GM12878 (cell line): ENCODE data around the gene IRF2. TPM values are rescaled to one million over a fixed set of nuclear protein-coding genes. Genes with fewer than 3 reads are reported as not detected.
A peak's percentile ranks its signal among the peaks of the same experiment; 100 is the strongest.

Experiments used
- ATAC-seq: fragments of 200-7000 bp; cut with Tn5 transposase; 3 replicates; pipeline ENCODE4 v1.9.1; 2020; ENCODE audit warnings: mild to moderate bottlenecking, moderate library complexity
- BruUV-seq: library from RNA; stranded (reverse); fragments of 400-500 nt; replicated peaks from 2 replicates; lab custom pipeline; 2021; lab: Mats Ljungman, UMichigan
- CTCF ChIA-PET: fragments of 300-600 bp; sonication (Branson Sonifier 250); formaldehyde crosslinking; extraction: SDS; loops from one replicate; lab custom pipeline; 2021; ENCODE audit warnings: inconsistent platforms; lab: Yijun Ruan, JAX
- POLR2A ChIA-PET: fragments of 350-600 bp; formaldehyde crosslinking; extraction: SDS; loops from one replicate; lab custom pipeline; 2021; ENCODE audit warnings: inconsistent platforms; lab: Charles Lee
- RAD21 ChIA-PET: fragments of 300-600 bp; sonication (Branson Sonifier 250); formaldehyde crosslinking; loops from one replicate; lab custom pipeline; 2023; ENCODE audit warnings: antibody characterized with exemption; ENCODE audit not compliant: unreplicated experiment; lab: Charles Lee
- SMC1A ChIA-PET: fragments of 300-600 bp; sonication (Branson Sonifier 250); formaldehyde crosslinking; loops from one replicate; lab custom pipeline; 2023; ENCODE audit not compliant: unreplicated experiment, uncharacterized antibody; lab: Charles Lee
- DNase-seq: peaks from one replicate; pipeline ENCODE4 v3.0.0-alpha.2; 2011; ENCODE audit warnings: low read depth, low spot score
- FAIRE-seq: peaks from 3 replicates; lab custom pipeline; 2011; peaks lifted over from hg19 to GRCh38; lab: Jason Lieb, UNC
- H2AFZ ChIP-seq: 2 replicates; pipeline ENCODE4 v1.6.0; 2011; ENCODE audit warnings: low read depth, low read length, control low read depth; ENCODE audit not compliant: control insufficient read depth
- H3K27ac ChIP-seq: 2 replicates; pipeline ENCODE4 v1.5.1; 2011; ENCODE audit warnings: control low read depth; ENCODE audit not compliant: control insufficient read depth, insufficient read depth
- H3K27me3 ChIP-seq, 2 experiments: replicated peaks in 1 of 2; 2 replicates each; pipeline versions ENCODE4 v1.6.0 to v1.6.1; 2011; ENCODE audit warnings: low read length in 1 of 2; ENCODE audit not compliant: control insufficient read depth in 2 of 2, insufficient read depth in 2 of 2
- H3K36me3 ChIP-seq, 2 experiments: 2 replicates each; pipeline ENCODE4 v1.5.1; 2011; ENCODE audit warnings: low read length in 1 of 2; ENCODE audit not compliant: control insufficient read depth in 2 of 2, insufficient read depth in 2 of 2
- H3K4me1 ChIP-seq: 2 replicates; pipeline ENCODE4 v1.6.1; 2011; ENCODE audit warnings: mild to moderate bottlenecking, low read length, moderate library complexity, mixed read lengths; ENCODE audit not compliant: control insufficient read depth, insufficient read depth
- H3K4me2 ChIP-seq: 2 replicates; pipeline ENCODE4 v1.6.0; 2011; ENCODE audit warnings: control low read depth; ENCODE audit not compliant: control insufficient read depth, insufficient read depth
- H3K4me3 ChIP-seq: fragments of 200-600 bp; sonication (generic); 2 replicates; pipeline ENCODE4 v1.5.1; 2016
- H3K79me2 ChIP-seq: 2 replicates; pipeline ENCODE4 v1.6.0; 2011; ENCODE audit warnings: low read length; ENCODE audit not compliant: control insufficient read depth, insufficient read depth
- H3K9ac ChIP-seq: 2 replicates; pipeline ENCODE4 v1.8.0; 2011; ENCODE audit warnings: low read length, control low read depth, mixed read lengths; ENCODE audit not compliant: control insufficient read depth, insufficient read depth
- H3K9me3 ChIP-seq: replicated peaks from 3 replicates; pipeline ENCODE4 v1.5.1; 2011; ENCODE audit warnings: mild to moderate bottlenecking, low read length; ENCODE audit not compliant: control insufficient read depth, insufficient read depth
- H4K20me1 ChIP-seq: 2 replicates; pipeline ENCODE4 v1.6.0; 2011; ENCODE audit not compliant: control insufficient read depth, insufficient read depth
- CBFB ChIP-seq: IDR thresholded peaks from 2 replicates; pipeline ENCODE4 v1.6.1; 2016; ENCODE audit warnings: antibody characterized with exemption, low read depth
- GATAD2B ChIP-seq: fragments of 450-650 bp; conservative IDR thresholded peaks from 2 replicates; pipeline ENCODE4 v1.6.1; 2017; ENCODE audit warnings: low read depth, mild to moderate bottlenecking, moderate library complexity
- IRF5 ChIP-seq: fragments of 450-650 bp; IDR thresholded peaks from 2 replicates; pipeline ENCODE4 v1.6.1; 2017; ENCODE audit warnings: borderline replicate concordance
- PBX3 ChIP-seq: IDR thresholded peaks from 2 replicates; pipeline ENCODE4 v1.6.1; 2011; ENCODE audit warnings: mild to moderate bottlenecking, low read depth, low read length, moderate library complexity; ENCODE audit not compliant: insufficient replicate concordance
- POU2F2 ChIP-seq: IDR thresholded peaks from 3 replicates; pipeline ENCODE4 v1.6.1; 2011; ENCODE audit warnings: low read depth, mild to moderate bottlenecking, low read length, borderline replicate concordance
- RAD51 ChIP-seq: fragments of 450-650 bp; IDR thresholded peaks from 2 replicates; pipeline ENCODE4 v1.6.1; 2016; ENCODE audit warnings: moderate library complexity, mild to moderate bottlenecking, inconsistent platforms
- ZNF217 ChIP-seq: fragments of 450-650 bp; IDR thresholded peaks from 2 replicates; pipeline ENCODE4 v1.6.1; 2017; ENCODE audit warnings: antibody characterized with exemption, mild to moderate bottlenecking
- ZNF384 ChIP-seq: IDR thresholded peaks from 2 replicates; pipeline ENCODE4 v1.6.1; 2012; ENCODE audit warnings: low read depth, mild to moderate bottlenecking, low read length, improper control_type of control experiment, borderline replicate concordance
- WGBS: methylation state at CpG from one replicate; pipeline ENCODE4 v1.1.6; 2016; ENCODE audit warnings: low lambda C conversion rate; ENCODE audit not compliant: insufficient replicate concordance, insufficient coverage; ENCODE audit errors: missing lambda C conversion rate; 5-methylcytosine and 5-hydroxymethylcytosine counted together
- in situ Hi-C: fragments of 300-500 bp; cut with MboI; formaldehyde crosslinking; loops from 9 replicates; pipeline ENCODE4 v1.14.3; 2018; ENCODE audit warnings: mixed read lengths
- intact Hi-C: fragments of 100-400 bp; cut with micrococcal nuclease; formaldehyde crosslinking; loops from one replicate; pipeline ENCODE4 v1.14.2; 2022; ENCODE audit not compliant: unreplicated experiment
- polyA plus RNA-seq, 11 experiments: library from polyadenylated mRNA; depleted of rRNA in 4 of 11; unstranded in 6 of 11; stranded (reverse) in 5 of 11; fragments of >200 nt; fragmentation: Nextera tagmentation in 4 of 11; fragmentation: Illumina TruSeq in 1 of 11; extraction: Ambion mirVana in 4 of 11; extraction: Trizol in 1 of 11; gene quantifications; 1 replicate in 1 of 11; 2 replicates in 10 of 11; pipeline versions ENCODE4 v1.2.1 to v1.2.3, GENCODE V29; 2011 to 2016; ENCODE audit warnings: inconsistent platforms in 2 of 11, missing spikeins in 2 of 11, low read depth in 1 of 11
- total RNA-seq, 4 experiments: library from RNA; depleted of rRNA in 3 of 4; stranded (reverse); fragments of >200 nt in 3 of 4; fragmentation: Illumina TruSeq in 1 of 4; extraction: Trizol in 1 of 4; gene quantifications; 2 replicates each; pipeline versions ENCODE4 v1.2.1 to v1.2.3, GENCODE V29; 2013 to 2021

IRF2 gene
- total and polyA plus RNA-seq, 10 of the 15 experiments (the other 5 are each of a cell fraction or from before 2014, with no cell fraction given) = 45.1 to 99.3 (median 58.9) TPM

GRCh38 chr4:184356366-184356765, 118.0 kb downstream of the IRF2 start:
- ChIA-PET SMC1A (interaction anchor here (1.3 to 2.7 kb wide), 2 partner anchors 24 to 27 kb away, joined by 7 to 12 read pairs; no protein-coding TSS in a partner anchor), CTCF (interaction anchor here (1.0 to 1.8 kb wide), 6 partner anchors 9 to 92 kb away, joined by 3 to 6 read pairs (median 5); no protein-coding TSS in a partner anchor), POLR2A (interaction anchor here (1.0 to 14.1 kb wide), 3 partner anchors 26 to 76 kb away, joined by 3 to 213 read pairs (median 8); no protein-coding TSS in a partner anchor), RAD21 (interaction anchor here (1.4 to 1.9 kb wide), 3 partner anchors 25 to 92 kb away, joined by 3 to 7 read pairs (median 4); no protein-coding TSS in a partner anchor)
- H3K4me1 ChIP-seq = peaks cover 16% of the 10 kb centered on the region
- in situ Hi-C loops (no loop called here), intact Hi-C loops (no loop called here)
- no peaks in the 10 kb centered on the region for H4K20me1 ChIP-seq
- H3K27ac ChIP-seq = no peak overlapping the region
- no peaks in the 10 kb centered on the region for H3K27me3 ChIP-seq
- H3K4me3 ChIP-seq = no peak overlapping the region
- no TSS peak for BruUV-seq
- H3K9ac ChIP-seq = no peak overlapping the region
- ATAC-seq = no peak
- no peak overlapping the region for H3K4me2 ChIP-seq
- H2AFZ ChIP-seq = no peak overlapping the region
- FAIRE-seq = no peak
- H3K9me3 ChIP-seq = no peaks in the 10 kb centered on the region
- no peaks in the 10 kb centered on the region for H3K36me3 ChIP-seq
- 98% methylated on average over 7 of the region's 7 CpGs for WGBS
- H3K79me2 ChIP-seq = peaks cover 29% of the 10 kb centered on the region
- no peak for DNase-seq
- no peak for TF ChIP-seq RAD51
- TF ChIP-seq PBX3 = no peak
- TF ChIP-seq POU2F2 = 0 out of 3 replicates have a peak, but pooled peaks have one; percentile 12

- ChIA-PET SMC1A (interaction anchor here (1.3 kb wide), 1 partner anchor 27 kb away, joined by 7 read pairs; no protein-coding TSS in a partner anchor), RAD21 (interaction anchor here (1.4 to 1.9 kb wide), 3 partner anchors 26 to 92 kb away, joined by 3 to 7 read pairs (median 4); no protein-coding TSS in a partner anchor), POLR2A (interaction anchor here (2.3 to 14.1 kb wide), 2 partner anchors 26 to 45 kb away, joined by 8 to 213 read pairs; no protein-coding TSS in a partner anchor), CTCF (interaction anchor here (1.0 to 1.8 kb wide), 5 partner anchors 9 to 91 kb away, joined by 3 to 6 read pairs (median 5); no protein-coding TSS in a partner anchor)
- no peak for ATAC-seq
- Histone ChIP-seq H3K36me3 (no peaks in the 10 kb centered on the region), H2AFZ (no peak overlapping the region), H3K4me3 (no peak overlapping the region), H4K20me1 (no peaks in the 10 kb centered on the region), H3K4me1 (peaks cover 16% of the 10 kb centered on the region), H3K4me2 (no peak overlapping the region), H3K79me2 (peaks cover 34% of the 10 kb centered on the region), H3K9ac (no peak overlapping the region), H3K9me3 (no peaks in the 10 kb centered on the region; the same call in 2 of the 3 replicates), H3K27me3 (no peaks in the 10 kb centered on the region), H3K27ac (peak overlapping the region; percentile 99; the same call in 1 of the 2 replicates)
- WGBS = 76% methylated on average over 5 of the region's 5 CpGs
- in situ Hi-C loops = no loop called here
- TF ChIP-seq ZNF217 (no peak), GATAD2B (no peak), CBFB (no peak), IRF5 (no peak), ZNF384 (no peak), POU2F2 (no peak)
- no peak for FAIRE-seq
- no peak for DNase-seq
- no TSS peak for BruUV-seq
- intact Hi-C loops = no loop called here
Measured at GRCh38 chr4:184355857-184356256, 118.5 kb downstream of the IRF2 start.
